Raji (cell line): ENCODE measurements around the gene SLC18A2.

ENCODE experiments used
- POLR2A ChIP-seq: IDR thresholded peaks from 2 replicates; pipeline ENCODE4 v1.6.1; 2011; ENCODE audit warnings: low read depth, low read length, control low read depth; ENCODE audit not compliant: insufficient read depth

SLC18A2 gene

GRCh38 chr10:117253908-117254307 lies 13.0 kb downstream of the SLC18A2 start:
- no peak for TF ChIP-seq POLR2A

- TF ChIP-seq POLR2A = no peak
Observed at GRCh38 chr10:117254338-117254737, 13.4 kb downstream of the SLC18A2 start.

- no peak for TF ChIP-seq POLR2A
Observed at GRCh38 chr10:117254774-117255735, 14.1 kb downstream of the SLC18A2 start.

- no peak for TF ChIP-seq POLR2A
Observed at GRCh38 chr10:117255835-117256460, 15.0 kb downstream of the SLC18A2 start.

- no peak for TF ChIP-seq POLR2A
Observed at GRCh38 chr10:117256910-117257309, 16.0 kb downstream of the SLC18A2 start.

- TF ChIP-seq POLR2A = no peak
Observed at GRCh38 chr10:117257721-117258120, 16.8 kb downstream of the SLC18A2 start.

- TF ChIP-seq POLR2A = no peak
Observed at GRCh38 chr10:117259279-117259678, 18.4 kb downstream of the SLC18A2 start.

GRCh38 chr10:117260084-117260483 lies 19.2 kb downstream of the SLC18A2 start:
- TF ChIP-seq POLR2A = no peak

GRCh38 chr10:117261501-117261900 lies 20.6 kb downstream of the SLC18A2 start:
- TF ChIP-seq POLR2A = no peak

- TF ChIP-seq POLR2A = no peak
Observed at GRCh38 chr10:117262291-117262902, 21.5 kb downstream of the SLC18A2 start.

- TF ChIP-seq POLR2A = no peak
Observed at GRCh38 chr10:117262903-117263293, 22.0 kb downstream of the SLC18A2 start.

GRCh38 chr10:117264782-117265181 lies 23.9 kb downstream of the SLC18A2 start:
- no peak for TF ChIP-seq POLR2A

- no peak for TF ChIP-seq POLR2A
Observed at GRCh38 chr10:117266400-117266799, 25.5 kb downstream of the SLC18A2 start.

- no peak for TF ChIP-seq POLR2A
Observed at GRCh38 chr10:117266812-117267211, 25.9 kb downstream of the SLC18A2 start.

- TF ChIP-seq POLR2A = no peak
Observed at GRCh38 chr10:117268258-117268657, 27.3 kb downstream of the SLC18A2 start.

GRCh38 chr10:117268907-117269306 lies 28.0 kb downstream of the SLC18A2 start:
- TF ChIP-seq POLR2A = no peak

GRCh38 chr10:117271427-117271826 lies 30.5 kb downstream of the SLC18A2 start:
- no peak for TF ChIP-seq POLR2A
